Stimulated activated effector memory CD8-positive, alpha-beta T cell treated with anti-CD3 and anti-CD28 coated beads, Interleukin-12 subunit alpha, Interleukin-12 subunit beta, amount 100 ng/mL, for 72 hours (primary cell): Measurements from ENCODE around the gene ROR1.

Source experiments
- ATAC-seq: fragments of 150-1000 bp; cut with Tn5 transposase; 2 replicates; pipeline ENCODE4 v1.10.0; 2021
- DNase-seq, 2 donors: peaks; one replicate each; pipeline ENCODE4 v3.0.0; 2021 to 2022; ENCODE audit warnings: low spot score in 2 of 2
- H3K27ac Mint-ChIP-seq: one replicate; pipeline ENCODE4 v1.8.0; 2022; ENCODE audit warnings: mild to moderate bottlenecking, mixed read lengths
- H3K36me3 Mint-ChIP-seq: one replicate; pipeline ENCODE4 v1.8.0; 2022; ENCODE audit warnings: mild to moderate bottlenecking, mixed read lengths
- H3K4me1 Mint-ChIP-seq: one replicate; pipeline ENCODE4 v1.8.0; 2022; ENCODE audit warnings: mixed read lengths
- H3K4me3 Mint-ChIP-seq: one replicate; pipeline ENCODE4 v1.8.0; 2022; ENCODE audit warnings: mild to moderate bottlenecking, mixed read lengths
- H3K9me3 Mint-ChIP-seq: one replicate; pipeline ENCODE4 v1.8.0; 2022; ENCODE audit warnings: mixed read lengths

The ROR1 gene

DNA sequence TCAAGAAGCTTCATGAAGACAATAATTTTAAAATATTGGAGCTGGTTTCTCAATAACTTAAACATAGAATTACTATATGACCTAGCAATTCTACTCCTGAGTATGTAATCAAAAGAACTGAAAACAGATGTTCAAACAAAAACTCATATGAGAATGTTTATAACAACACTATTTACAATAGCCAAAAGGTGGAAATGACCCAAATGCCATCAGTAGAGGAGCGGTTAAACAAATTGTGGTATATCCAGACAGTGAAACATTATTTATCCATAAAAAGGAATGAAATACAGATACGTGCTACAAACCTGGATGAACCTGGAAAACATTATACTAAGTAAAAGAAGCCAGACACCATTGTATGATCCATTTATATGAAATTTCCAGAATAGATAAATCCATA is 366.8 kb downstream of the ROR1 start:
- no peak overlapping the region for H3K27ac Mint-ChIP-seq
- ATAC-seq, result no peak
- no peaks in the 10 kb centered on the region for H3K9me3 Mint-ChIP-seq
- H3K4me3 Mint-ChIP-seq, result no peak overlapping the region
- H3K4me1 Mint-ChIP-seq, result no peaks in the 10 kb centered on the region
- DNase-seq, result no peak
- H3K36me3 Mint-ChIP-seq, result no peaks in the 10 kb centered on the region

DNA sequence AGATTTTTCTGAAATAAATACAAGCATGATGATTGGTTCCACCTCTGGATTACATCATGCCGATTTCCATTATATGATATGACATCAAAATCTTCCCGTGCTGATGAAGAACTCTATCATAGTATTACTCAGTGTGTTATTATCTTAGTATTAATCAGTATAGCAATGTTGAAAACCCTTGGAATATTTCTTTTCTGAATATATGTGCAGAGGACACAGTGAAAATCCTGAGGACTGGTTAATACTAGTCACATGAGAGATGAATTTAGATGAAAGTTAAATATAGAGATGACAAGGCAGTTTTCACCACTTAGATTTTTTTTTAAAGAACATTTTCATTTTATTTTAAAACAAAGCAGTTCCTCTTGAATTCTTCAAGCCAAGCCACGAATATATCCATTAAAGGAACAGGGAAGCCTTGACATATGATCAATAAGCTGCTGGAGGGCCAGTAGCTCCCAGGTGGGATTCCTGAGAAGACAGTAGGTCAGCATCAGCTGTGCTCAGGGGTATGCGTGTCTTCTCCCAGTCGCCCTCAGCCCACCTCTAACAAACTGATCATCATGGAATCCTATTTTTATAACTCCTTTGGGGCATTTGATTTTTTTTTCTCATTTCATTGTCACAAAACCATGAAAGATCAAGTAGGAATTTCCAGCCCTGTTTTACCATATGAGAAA is 373.4 kb downstream of the ROR1 start:
- Mint-ChIP-seq H3K4me3 (no peak overlapping the region), H3K4me1 (no peaks in the 10 kb centered on the region), H3K36me3 (no peaks in the 10 kb centered on the region), H3K9me3 (no peaks in the 10 kb centered on the region), H3K27ac (no peak overlapping the region)
- DNase-seq (no peak), ATAC-seq (no peak)

DNA sequence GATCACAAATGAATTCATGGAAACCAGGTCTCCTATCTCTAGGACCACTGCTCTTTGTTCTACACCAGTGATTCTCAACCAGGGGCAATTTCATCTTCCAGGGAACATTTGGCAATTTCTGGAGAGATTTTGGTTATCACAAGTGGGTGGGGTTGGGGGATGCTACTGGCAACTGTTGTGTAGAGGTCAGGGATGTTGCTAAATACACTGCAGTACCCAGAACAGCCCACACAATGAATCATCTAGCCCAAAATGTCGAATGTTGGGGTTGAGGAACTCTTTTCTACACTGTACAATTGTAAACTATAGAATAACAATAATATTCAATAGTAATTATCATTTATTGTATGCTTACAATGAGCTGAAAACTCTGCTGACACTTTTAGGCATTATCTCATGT is 373.9 kb downstream of the ROR1 start:
- no peak for ATAC-seq
- Mint-ChIP-seq H3K9me3 (no peaks in the 10 kb centered on the region), H3K27ac (no peak overlapping the region)

DNA sequence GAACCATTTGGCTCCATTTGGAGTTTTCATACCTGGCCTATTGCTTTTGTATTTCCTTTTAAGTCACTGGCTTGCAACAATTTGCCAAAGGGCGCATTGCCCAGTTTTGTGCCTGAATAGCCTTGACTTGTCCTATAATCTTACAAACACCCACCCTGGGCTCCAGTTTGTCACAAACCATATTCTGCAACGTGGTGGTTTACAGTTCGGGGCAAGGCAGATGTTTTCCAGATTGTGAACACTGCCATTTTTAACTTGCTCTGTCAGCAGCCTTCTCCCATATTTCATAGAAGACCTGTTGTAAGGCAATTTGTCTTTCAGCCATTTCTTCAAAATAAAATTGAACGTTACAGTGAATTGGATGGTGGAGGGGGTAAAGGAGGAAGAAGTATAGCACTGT is 376.4 kb downstream of the ROR1 start:
- no peaks in the 10 kb centered on the region for H3K36me3 Mint-ChIP-seq
- H3K27ac Mint-ChIP-seq, result no peak overlapping the region
- H3K9me3 Mint-ChIP-seq, result no peaks in the 10 kb centered on the region
- DNase-seq, result no peak
- H3K4me3 Mint-ChIP-seq, result no peak overlapping the region
- H3K4me1 Mint-ChIP-seq, result no peaks in the 10 kb centered on the region
- no peak for ATAC-seq

More for the DNA sequence above, 373.9 kb downstream of the ROR1 start:
- no peaks in the 10 kb centered on the region for H3K4me1 Mint-ChIP-seq
- no peak for DNase-seq
- no peak overlapping the region for H3K4me3 Mint-ChIP-seq
- H3K36me3 Mint-ChIP-seq, result no peaks in the 10 kb centered on the region

DNA sequence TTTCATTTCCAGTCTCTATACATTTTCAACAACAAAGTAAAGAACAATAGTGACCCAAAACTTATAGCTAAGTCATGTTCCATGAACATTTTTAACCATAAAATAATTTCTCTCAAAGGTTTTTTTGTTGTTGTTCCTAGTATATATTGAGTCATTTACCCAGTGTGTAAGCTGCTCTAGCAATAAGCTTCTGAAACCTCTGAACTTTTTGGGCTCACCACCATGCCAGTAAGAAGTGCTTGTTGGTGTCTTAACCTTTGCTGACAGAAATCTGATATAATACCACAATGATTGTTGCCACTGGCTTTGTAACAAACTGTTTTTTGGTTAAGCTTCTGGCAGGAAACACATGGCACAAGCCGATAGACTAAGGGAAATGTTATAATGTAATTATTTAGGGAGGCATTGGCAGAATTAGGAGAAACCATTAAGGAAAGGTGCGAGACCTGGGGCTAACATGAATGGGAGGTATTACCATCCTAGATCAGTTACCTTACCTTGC is 377.0 kb downstream of the ROR1 start:
- no peak overlapping the region for H3K27ac Mint-ChIP-seq
- H3K4me1 Mint-ChIP-seq, result no peaks in the 10 kb centered on the region
- H3K4me3 Mint-ChIP-seq, result no peak overlapping the region
- no peak for ATAC-seq
- H3K36me3 Mint-ChIP-seq, result no peaks in the 10 kb centered on the region
- H3K9me3 Mint-ChIP-seq, result no peaks in the 10 kb centered on the region
- DNase-seq, result no peak

DNA sequence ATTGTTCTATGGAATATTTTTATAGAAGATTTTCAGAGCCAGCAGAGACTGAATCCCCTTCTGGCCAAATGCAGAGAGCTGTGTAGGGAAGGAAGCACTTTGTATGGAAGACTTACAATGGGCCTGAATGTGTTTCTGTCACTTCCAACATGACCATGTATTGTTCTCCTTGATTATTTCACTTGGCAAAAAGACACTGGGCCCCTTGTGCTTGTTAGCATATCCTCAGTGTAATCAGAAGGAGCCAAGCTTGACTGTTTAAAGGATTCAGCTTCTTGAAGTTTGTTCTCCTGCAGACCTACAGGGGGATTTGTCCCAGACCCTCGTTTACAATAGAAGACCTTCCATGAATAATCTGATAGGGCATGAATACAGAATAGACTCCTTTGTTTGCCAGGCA is 381.5 kb downstream of the ROR1 start:
- DNase-seq (no peak), ATAC-seq (no peak)
- Mint-ChIP-seq H3K9me3 (no peaks in the 10 kb centered on the region), H3K36me3 (no peaks in the 10 kb centered on the region), H3K27ac (no peak overlapping the region), H3K4me3 (no peak overlapping the region), H3K4me1 (no peaks in the 10 kb centered on the region)

DNA sequence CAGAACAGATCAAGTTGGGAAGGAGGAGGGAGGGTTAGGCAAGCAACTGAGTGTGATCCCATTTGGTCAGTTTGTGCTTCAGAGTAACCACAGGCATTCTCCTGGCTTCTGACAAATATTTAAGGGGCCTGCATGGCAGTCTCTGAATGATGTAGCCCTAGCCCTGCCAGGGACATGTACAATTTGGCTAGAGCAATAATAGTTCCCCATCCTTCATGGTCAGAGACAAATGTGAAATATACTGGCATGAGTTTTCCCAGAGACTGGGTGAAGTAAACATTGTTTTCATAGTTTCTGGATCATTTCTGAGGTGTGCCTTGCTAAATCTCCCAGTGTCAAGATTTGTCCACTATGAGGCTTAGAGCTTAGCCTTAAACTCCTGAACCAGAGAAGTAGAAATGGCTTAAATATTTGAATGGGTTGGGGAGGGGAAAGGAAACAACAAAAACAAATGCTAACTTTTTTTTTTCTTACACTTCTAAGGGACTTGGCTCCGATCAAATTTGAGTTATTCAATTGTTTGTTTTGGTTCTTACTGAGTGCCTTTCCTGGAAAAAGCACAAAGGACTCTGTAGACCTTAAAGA is 387.6 kb downstream of the ROR1 start:
- no peak overlapping the region for H3K4me3 Mint-ChIP-seq
- no peaks in the 10 kb centered on the region for H3K36me3 Mint-ChIP-seq
- ATAC-seq, result no peak
- no peak overlapping the region for H3K27ac Mint-ChIP-seq
- H3K9me3 Mint-ChIP-seq, result no peaks in the 10 kb centered on the region
- DNase-seq, result no peak
- H3K4me1 Mint-ChIP-seq, result no peaks in the 10 kb centered on the region

DNA sequence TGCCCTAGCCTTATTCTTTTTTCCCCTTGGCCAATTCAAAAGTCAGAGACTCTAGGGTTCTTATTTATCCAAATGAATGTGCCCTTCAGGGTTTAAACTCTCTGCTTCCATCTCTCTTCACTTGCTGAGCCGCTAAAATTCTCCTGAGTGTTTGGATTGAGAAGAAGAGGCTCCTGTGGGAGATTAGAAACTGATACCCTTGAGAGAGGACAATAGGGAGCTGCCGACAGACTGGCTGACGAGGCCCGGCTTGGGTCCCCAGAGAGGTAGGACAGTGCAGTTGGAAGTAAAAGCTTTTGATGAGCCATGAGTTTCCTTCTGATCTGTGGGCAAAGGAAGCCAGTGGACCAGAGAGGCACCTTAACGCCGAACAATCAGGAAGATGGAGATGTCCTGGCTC is 388.3 kb downstream of the ROR1 start:
- ATAC-seq (no peak), DNase-seq (no peak)
- no peaks in the 10 kb centered on the region for H3K36me3 Mint-ChIP-seq
- no peak overlapping the region for H3K4me3 Mint-ChIP-seq
- H3K27ac Mint-ChIP-seq, result no peak overlapping the region
- no peaks in the 10 kb centered on the region for H3K4me1 Mint-ChIP-seq
- no peaks in the 10 kb centered on the region for H3K9me3 Mint-ChIP-seq

DNA sequence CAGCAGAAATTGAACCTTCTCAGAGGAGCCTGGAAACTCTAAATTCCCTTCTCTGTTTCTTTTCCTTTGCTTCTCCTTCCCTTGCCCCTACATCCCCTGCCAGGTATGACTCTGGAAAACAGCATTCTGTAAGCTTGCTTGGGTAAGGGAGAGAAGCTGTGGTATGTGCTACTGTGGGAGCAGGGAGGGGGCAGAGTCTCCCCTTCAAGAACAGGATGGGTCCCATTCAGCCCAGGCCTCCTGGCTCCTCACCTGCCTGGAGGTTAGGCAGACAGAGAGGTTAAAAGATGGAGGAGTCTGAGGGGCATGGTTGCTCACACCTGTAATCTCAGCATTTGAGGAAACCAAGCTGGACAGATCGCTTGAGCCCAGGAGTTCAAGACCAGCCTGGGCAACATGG is 389.0 kb downstream of the ROR1 start:
- ATAC-seq (no peak), DNase-seq (no peak)
- Mint-ChIP-seq H3K27ac (no peak overlapping the region), H3K4me1 (no peaks in the 10 kb centered on the region), H3K36me3 (no peaks in the 10 kb centered on the region), H3K9me3 (no peaks in the 10 kb centered on the region), H3K4me3 (no peak overlapping the region)

DNA sequence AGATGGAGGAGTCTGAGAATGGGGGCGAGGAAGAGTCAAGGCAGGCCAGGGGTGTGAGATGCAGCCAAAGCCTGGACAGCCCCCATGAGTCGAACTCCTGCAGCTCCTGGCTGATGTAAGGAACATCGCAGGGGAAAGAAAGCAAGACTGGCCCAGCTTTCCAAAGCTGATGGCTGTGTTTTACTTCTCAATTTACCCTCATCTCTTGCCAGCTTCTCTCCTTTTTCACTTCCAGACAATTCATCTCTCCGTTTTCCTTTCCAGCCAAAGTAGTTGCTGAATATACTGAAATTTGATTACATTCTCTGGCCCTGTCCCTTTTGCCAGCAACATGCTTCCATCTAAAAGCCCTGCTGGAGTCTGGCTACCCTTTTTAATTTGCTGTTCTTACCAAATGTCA is 389.6 kb downstream of the ROR1 start:
- Mint-ChIP-seq H3K36me3 (no peaks in the 10 kb centered on the region), H3K4me3 (no peak overlapping the region), H3K9me3 (no peaks in the 10 kb centered on the region), H3K4me1 (no peaks in the 10 kb centered on the region), H3K27ac (no peak overlapping the region)
- no peak for ATAC-seq
- DNase-seq, result no peak

DNA sequence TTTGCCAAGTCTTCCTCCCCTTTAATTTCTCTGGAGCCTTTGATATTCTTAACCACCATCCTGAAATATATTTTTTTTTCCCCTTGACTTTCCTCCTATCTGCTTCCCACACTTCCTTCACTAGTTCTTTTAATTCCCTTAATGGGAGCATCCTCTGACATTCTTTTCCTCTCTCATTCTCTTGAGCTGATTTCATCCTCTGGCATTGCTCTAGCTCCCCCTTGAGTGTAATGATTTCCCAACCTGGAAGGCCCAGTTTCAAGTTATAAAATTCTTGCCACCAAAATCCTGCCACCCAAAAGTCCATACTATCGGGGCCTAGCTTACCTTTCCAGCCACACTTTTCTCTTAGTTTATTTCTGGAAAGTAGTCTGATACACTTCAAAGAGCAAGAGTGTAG is 390.2 kb downstream of the ROR1 start:
- DNase-seq (no peak), ATAC-seq (no peak)
- H3K4me3 Mint-ChIP-seq, result no peak overlapping the region
- H3K27ac Mint-ChIP-seq, result no peak overlapping the region
- H3K4me1 Mint-ChIP-seq, result no peaks in the 10 kb centered on the region
- no peaks in the 10 kb centered on the region for H3K36me3 Mint-ChIP-seq
- H3K9me3 Mint-ChIP-seq, result no peaks in the 10 kb centered on the region

DNA sequence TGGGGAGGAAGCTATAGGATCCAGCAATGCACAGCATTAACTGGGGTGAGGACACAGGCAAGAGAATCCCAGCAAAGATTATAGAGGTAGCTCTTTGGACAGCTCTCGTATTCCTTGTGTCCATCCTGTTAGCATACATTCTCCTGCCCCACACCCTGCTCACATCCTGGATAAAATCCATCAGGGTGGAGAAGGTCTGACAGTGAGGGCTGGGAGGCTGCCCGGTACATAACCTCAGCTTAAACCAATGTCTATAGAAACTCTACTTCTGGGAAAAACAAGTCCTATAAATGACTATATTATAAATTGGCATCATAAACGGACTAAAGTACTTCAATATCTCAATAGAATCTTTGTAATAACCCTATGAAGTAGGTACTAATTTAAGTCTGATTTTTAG is 392.8 kb downstream of the ROR1 start:
- Mint-ChIP-seq H3K4me1 (no peaks in the 10 kb centered on the region), H3K36me3 (no peaks in the 10 kb centered on the region), H3K9me3 (no peaks in the 10 kb centered on the region), H3K27ac (no peak overlapping the region), H3K4me3 (no peak overlapping the region)
- DNase-seq (no peak), ATAC-seq (no peak)

DNA sequence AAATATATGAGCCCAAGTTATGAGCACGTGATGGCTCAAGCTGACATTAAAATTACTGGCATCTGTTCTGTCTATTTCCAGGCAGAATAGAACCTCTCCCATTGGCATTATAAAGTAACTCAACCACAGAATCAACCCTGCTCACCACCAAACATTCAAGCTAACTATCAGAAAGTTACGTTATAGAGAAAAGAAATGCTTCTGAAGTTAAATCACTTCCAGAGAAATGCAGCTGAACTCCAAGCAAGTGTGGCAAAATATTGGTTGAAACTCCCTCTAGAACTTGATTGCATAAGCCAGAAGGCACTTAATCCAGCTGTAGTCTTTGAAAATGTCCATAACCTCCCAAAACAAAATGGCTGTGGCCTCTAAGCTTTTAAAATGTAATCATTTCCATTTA is 393.4 kb downstream of the ROR1 start:
- ATAC-seq, result no peak
- no peaks in the 10 kb centered on the region for H3K36me3 Mint-ChIP-seq
- no peaks in the 10 kb centered on the region for H3K9me3 Mint-ChIP-seq
- no peaks in the 10 kb centered on the region for H3K4me1 Mint-ChIP-seq
- no peak overlapping the region for H3K27ac Mint-ChIP-seq
- DNase-seq, result no peak
- no peak overlapping the region for H3K4me3 Mint-ChIP-seq

DNA sequence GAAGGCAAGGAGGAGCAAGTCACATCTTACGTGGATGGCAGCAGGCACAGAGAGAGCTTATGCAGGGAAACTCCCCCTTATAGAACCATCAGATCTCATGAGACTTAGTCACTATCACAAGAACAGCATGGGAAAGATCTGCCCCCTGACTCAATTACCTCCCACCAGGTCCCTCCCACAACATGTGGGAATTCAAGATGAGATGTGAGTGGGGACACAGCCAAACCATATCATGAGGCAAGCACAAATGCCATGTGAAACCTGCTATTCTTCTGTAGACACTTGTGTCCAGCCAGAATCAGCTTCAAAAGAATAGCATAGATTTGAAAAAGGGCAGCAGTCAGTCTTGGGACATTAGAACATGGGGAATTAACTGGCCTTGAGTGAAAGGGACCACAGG is 397.4 kb downstream of the ROR1 start:
- Mint-ChIP-seq H3K9me3 (no peaks in the 10 kb centered on the region), H3K27ac (no peak overlapping the region), H3K4me1 (no peaks in the 10 kb centered on the region), H3K4me3 (no peak overlapping the region), H3K36me3 (no peaks in the 10 kb centered on the region)
- DNase-seq, result no peak
- no peak for ATAC-seq

DNA sequence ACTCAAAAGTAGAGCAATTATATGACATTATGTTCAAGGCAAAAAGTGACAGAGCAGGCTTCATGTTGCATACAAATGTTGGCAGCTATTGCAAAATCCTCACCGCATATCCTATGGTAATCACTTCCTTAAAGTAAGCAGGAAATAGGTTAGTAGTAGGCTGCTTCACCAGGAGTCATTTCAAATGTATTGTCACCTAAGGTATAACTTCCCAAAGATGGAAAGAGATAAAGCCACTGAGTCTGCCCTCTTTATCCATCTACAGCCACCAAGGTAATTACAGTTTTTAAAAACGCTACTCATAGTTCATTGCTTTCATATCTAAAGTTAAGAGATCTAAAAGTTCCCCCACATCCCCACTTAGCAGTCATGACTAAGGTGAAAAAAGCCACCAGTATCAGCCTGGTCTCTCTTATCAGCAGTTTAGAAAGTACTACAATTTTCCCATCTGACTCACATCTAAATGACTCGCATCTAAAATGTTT is 398.0 kb downstream of the ROR1 start:
- Mint-ChIP-seq H3K36me3 (no peaks in the 10 kb centered on the region), H3K27ac (no peak overlapping the region), H3K4me3 (no peak overlapping the region), H3K9me3 (no peaks in the 10 kb centered on the region), H3K4me1 (no peaks in the 10 kb centered on the region)
- DNase-seq (no peak), ATAC-seq (peak; percentile 58)

DNA sequence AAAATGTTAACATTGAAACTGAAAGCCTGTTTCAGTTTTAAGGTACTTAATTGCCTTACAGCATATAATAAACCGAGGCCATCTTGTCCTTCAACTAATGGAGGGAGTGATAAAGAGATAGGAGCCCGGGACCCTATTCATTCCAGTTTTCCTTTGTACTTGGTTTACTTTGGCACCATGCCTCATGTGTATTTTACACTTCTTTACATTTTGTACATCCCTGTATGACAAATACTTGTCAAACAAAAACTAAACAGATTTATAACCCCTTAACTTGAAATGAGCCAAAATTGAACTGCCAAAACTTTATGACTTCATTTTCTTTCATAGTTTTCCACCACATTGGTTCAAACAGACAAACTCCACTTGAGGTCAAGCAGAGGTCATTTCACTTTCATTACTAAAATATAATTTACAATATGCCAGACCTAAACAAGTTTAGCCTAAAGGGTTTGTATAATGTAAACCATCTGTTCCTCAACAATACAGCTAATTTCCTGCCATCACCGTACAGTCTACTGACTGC is 398.7 kb downstream of the ROR1 start:
- no peaks in the 10 kb centered on the region for H3K4me1 Mint-ChIP-seq
- no peak overlapping the region for H3K4me3 Mint-ChIP-seq
- ATAC-seq (no peak), DNase-seq (no peak)
- no peaks in the 10 kb centered on the region for H3K36me3 Mint-ChIP-seq
- H3K9me3 Mint-ChIP-seq, result no peaks in the 10 kb centered on the region
- H3K27ac Mint-ChIP-seq, result no peak overlapping the region
